Ecto neural progenitor cell (in vitro differentiated cells): ENCODE results near the gene OR2B3.
A peak's percentile ranks its signal among the peaks of the same experiment; 100 is the strongest.
"Not testable (repeated sequence)": the region's sequence is repeated elsewhere in the genome, so short reads cannot be mapped to it uniquely, and the experiment has no call there.

Experiments
- DNase-seq: peaks from one replicate; pipeline ENCODE4 v3.0.0-alpha.2; 2018; ENCODE audit warnings: low spot score

OR2B3 gene

GRCh38 chr6:29087213-29087612 lies at the start of gene OR2B3:
TSS of gene OR2B3 (minus strand) at chr6:29087313. CDS start at chr6:29087248, 65 bp downstream.
- no peak for DNase-seq

DNA sequence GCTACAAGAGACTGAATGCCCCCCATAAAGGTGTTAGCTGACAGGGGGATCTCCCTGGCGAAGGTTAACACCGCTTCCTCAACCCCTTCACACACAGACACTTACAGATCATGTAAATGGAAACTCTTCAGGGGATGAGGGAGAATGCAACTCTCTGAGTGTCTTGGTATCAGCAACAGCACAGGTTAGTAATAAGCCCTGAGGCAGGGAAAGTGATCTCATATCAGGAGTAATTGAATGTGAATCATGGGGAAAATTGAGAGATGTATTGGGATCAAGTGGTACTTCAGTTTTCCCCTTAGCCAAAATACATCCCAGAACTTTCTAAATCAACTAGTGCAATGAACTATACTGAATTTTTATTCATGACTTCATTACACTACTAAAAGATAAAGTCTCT lies 44.6 kb upstream of the OR2B3 start:
- DNase-seq = no peak

GRCh38 chr6:29130644-29131043 lies 43.5 kb upstream of the OR2B3 start:
- DNase-seq = no peak

DNA sequence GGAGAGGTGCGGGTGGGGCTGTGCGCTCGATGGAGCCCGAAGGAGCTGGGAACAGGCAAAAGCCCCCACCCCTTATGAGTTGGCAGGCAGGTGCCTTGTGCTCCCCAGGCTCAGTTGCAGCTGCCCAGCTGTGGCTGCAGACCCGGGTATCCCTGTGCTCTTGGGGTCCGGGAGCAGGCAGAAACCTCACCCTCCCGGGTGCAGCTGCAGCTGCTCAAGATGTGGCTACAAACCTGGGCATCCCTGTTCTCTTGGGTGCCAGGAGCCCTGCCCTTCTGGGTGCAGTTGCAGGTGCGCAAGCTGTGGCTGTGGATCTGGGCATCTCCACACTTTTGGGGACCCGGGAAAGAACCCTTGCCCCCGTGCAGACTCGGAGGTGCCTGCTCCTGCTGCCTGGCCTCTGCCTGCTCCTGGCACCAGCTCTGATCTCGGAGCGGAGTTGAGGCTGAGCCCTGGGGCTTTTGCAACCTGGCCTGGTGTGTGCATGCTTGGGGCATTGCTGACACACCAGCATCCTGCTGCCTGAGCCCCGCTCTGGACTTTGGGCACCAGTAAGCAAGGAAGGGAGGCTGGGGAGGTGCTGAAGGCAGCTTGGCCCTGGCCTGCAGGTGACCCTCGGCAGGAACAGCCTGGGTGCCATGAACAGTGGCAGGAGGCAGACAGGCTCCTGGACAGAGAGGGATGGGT lies 42.4 kb upstream of the OR2B3 start:
- no peak for DNase-seq

- not testable (repeated sequence) for DNase-seq
Observed at GRCh38 chr6:29114964-29115363, 27.9 kb upstream of the OR2B3 start.

DNA sequence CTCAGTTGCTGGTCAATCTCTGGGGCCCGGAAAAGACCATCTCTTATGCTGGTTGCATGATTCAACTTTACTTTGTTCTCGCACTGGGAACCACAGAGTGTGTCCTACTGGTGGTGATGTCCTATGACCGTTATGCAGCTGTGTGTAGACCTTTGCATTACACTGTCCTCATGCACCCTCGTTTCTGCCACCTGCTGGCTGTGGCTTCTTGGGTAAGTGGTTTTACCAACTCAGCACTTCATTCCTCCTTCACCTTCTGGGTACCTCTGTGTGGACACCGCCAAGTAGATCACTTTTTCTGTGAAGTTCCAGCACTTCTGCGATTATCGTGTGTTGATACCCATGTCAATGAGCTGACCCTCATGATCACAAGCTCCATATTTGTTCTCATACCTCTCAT lies 25.0 kb upstream of the OR2B3 start:
- no peak for DNase-seq

DNA sequence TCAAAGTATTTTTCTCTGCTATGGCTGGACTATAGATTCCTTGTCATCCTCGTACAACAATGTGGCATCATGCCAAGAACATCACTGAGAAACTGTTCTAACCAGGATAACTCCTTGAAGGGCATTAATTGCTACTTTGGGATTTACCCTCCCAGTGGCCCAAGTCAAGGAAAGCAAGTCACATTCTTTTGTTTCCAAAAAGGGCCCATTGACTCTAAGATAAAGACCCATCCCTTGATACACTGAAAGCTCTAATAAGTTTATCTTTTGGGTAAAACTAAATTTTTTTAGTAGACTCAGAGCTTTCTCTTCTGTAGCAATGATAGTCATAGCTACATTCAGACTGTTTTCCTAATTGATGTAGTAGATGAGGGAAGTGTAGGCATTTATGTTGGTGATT lies 20.6 kb upstream of the OR2B3 start, which contains the start of gene OR2J3:
Gene OR2J3, plus strand, starts transcription at position 301 of the 400 bp plus-strand sequence. CDS start 3,833 bp downstream, outside the sequence.
- no peak for DNase-seq

DNA sequence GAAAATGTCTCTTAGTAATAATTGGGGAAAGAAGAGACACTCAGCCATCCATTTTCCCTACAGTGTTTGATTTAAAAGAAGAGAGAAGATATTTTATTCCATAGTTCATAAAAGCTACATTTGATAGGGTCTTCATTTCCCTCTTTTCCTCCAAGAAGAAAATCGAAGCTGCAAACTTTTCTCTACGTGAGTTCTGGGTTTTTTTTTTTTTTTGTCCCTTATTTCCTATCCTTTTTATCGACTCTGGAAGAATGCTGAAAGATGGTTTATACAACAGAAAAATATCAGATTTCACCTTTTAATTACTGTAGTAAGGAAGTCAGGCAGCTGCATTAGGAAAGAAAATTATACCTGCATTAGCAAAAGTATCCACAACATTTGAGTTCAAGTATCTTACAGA lies 12.1 kb upstream of the OR2B3 start, which contains the start of gene OR2J1:
Gene OR2J1, plus strand, starts transcription at position 301 of the 400 bp plus-strand sequence. CDS start 1,453 bp downstream, outside the sequence.
- no peak for DNase-seq

GRCh38 chr6:29097803-29098202 lies 10.7 kb upstream of the OR2B3 start:
- no peak for DNase-seq

- DNase-seq = no peak
Observed at GRCh38 chr6:29092957-29093356, 5.8 kb upstream of the OR2B3 start.

DNA sequence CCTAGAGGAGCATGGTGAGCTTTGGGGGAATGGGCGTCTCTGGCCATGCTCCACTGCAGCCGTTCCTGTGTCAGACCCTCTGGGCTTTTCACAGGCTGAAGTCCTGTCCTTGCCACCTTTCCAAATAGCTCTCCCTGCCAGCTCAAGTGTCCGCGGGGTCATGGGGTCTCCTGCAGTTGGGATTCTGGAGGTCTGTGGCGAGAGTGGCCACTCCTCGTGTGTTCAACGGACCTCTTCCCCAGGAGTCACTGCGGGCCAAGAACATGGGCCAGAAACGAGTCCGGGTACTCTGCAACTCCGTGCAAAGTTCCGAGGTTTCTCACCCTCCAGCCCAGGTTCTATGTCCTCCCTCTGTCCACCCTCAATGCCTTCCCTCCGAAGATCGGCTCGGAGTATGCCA lies 4.7 kb downstream of the OR2B3 start:
- no peak for DNase-seq

DNA sequence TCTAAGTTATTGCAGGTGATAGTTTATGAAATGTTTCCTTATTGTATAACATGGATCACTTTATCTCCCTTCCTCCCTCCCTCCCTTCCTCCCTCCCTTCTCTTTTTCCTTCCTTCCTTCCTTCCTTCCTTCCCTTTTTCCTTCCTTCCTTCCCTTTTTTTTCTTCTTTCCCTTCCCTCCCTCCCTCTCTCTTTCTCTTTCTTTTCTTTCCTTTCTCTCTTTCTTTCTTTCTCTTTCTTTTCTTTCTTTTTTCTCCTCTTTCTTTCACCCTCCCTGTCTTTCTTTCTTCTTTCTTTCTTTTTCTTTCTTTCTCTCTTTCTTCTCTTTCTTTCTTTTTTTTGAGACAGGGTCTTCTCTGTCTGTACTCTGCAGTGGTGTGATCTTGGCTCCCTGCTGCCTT lies 5.8 kb downstream of the OR2B3 start:
- DNase-seq = no peak

- no peak for DNase-seq
Observed at GRCh38 chr6:29079203-29079602, 7.9 kb downstream of the OR2B3 start.

GRCh38 chr6:29071831-29072723 lies 15.0 kb downstream of the OR2B3 start:
- DNase-seq = peak; percentile 66

GRCh38 chr6:29051680-29052079 lies 35.4 kb downstream of the OR2B3 start:
- no peak for DNase-seq

DNA sequence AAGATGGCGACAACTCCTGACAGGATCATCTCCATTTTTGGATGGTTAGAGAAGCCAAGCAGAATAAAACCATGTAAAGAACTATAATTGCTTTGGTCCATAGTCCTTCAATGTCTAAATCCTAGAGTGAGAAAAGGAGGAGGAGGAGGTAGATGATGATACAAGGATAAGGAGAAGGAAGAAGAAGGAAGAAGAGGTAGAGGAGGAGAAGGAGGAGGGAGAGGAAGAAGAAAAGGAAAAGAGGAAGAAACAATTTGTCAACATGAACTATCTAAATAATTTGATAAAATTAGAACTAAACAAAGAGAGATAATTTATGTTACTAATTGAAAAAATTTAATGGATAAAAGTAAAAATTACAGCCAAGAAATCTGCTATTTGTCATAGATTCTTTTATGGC lies 42.0 kb downstream of the OR2B3 start, which contains the start of gene OR2W1:
Gene OR2W1, minus strand, starts transcription at position 101 of the 400 bp plus-strand sequence. Its CDS starts 0 bp downstream, at position 101.
- no peak for DNase-seq
